Activated CD4-positive, alpha-beta T cell treated with anti-CD3 and anti-CD28 coated beads, Interleukin-2, Interleukin-6, amounts not matched to agents 100 ng/mL and 50 ng/mL, durations not matched to agents 16 hours and 8 hours (primary cell): ENCODE data around the gene SLX9.
"Not testable (repeated sequence)": the region's sequence is repeated elsewhere in the genome, so short reads cannot be mapped to it uniquely, and the experiment has no call there.

Experiments
- DNase-seq: peaks from one replicate; pipeline ENCODE4 v3.0.0-alpha.2; 2020

SLX9 gene

GRCh38 chr21:44902268-44903049 lies 37.4 kb upstream of the SLX9 start:
- DNase-seq, result no peak

- DNase-seq, result no peak
Observed at GRCh38 chr21:44903050-44903685, 36.7 kb upstream of the SLX9 start.

DNA sequence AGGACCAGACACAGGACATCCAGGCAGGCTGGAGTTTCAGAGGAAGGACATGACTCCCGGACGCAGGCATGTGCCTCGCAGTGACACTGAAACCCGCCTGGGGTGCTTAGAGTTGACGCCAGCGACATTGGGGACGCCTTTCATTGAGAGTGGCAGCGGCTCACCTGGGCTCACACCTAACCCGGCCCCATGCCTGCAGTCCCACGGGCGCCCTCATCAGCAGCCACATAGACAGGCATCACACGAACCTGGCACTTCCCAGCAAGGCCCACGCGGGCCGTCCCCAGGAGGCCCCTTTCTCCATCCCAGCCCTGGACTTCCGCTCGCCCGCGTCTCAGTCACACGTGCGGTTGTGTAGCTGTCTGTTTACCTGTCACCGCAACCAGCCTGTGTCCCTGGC lies 36.1 kb upstream of the SLX9 start:
- DNase-seq, result no peak

DNA sequence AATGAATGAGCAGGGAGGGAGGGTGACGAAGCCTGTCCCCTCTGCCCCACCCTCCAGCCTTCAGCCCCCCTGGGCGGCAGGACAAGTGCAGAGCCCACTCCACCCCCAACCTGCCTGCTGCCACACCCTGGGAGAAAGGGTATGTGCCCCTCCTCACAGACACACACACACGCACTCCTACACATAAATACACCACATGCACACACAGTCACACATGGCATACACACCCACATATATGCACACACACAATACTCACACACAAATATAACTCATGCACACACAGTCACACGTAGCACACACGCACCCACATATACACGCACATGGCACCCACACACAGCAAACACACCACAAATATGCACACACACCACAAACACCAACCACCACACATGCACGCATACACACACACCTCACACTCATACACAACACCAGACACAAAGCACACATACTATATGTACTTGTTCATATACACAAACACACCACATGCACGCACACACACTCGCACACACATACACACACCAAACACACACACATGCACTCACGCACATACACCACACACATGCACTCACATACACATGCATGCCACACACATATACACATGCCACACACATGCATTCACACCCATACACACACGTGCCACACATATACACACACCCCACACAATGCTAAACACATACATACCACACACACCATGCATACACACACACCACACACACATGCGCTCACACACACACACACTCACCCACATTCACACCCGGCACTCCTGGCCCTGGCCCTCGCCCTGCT lies 35.5 kb upstream of the SLX9 start:
- no peak for DNase-seq

GRCh38 chr21:44905016-44905727 lies 34.7 kb upstream of the SLX9 start:
- no peak for DNase-seq

- DNase-seq, result no peak
Observed at GRCh38 chr21:44905728-44906090, 34.1 kb upstream of the SLX9 start.

- no peak for DNase-seq
Observed at GRCh38 chr21:44907225-44907965, 32.4 kb upstream of the SLX9 start.

- DNase-seq, result no peak
Observed at GRCh38 chr21:44907966-44908895, 31.6 kb upstream of the SLX9 start.

DNA sequence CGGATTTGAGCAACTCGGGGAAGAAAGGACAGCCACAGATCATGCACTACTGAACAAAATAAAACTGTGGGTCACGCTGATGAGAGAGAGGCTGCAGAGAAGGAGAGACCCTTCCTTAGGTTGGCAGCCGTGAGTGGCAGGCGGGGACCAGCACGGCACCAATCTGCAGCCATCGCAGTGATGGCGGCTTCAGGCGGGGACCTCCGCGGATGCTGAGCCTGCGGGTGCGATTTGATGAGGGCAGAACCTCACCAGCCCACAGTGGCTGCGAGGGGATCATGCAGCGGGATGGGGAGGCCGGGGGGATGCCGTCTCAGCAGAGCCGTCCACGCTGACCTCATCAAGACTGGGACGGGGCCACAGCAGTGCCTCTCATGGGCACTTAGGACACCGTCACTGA lies 30.9 kb upstream of the SLX9 start:
- no peak for DNase-seq

DNA sequence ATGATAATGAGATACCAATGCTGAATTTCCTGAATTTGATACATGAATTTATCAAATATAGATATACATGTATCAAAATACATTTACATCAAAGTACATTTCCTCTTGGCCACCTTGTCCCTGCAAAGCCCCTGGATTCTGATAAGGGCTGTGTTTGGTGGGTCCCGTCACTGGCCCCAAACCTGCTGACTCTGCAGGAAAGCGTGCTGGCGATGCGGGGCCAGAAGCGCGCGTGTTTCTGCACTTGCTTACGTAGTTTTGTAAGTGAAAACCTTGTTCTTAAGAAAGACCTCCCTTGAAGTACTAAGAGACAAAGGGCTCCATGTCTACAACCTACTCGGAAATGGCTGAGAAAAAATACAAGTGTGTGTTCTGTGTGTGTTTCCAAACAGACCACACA lies 30.1 kb upstream of the SLX9 start:
- no peak for DNase-seq

DNA sequence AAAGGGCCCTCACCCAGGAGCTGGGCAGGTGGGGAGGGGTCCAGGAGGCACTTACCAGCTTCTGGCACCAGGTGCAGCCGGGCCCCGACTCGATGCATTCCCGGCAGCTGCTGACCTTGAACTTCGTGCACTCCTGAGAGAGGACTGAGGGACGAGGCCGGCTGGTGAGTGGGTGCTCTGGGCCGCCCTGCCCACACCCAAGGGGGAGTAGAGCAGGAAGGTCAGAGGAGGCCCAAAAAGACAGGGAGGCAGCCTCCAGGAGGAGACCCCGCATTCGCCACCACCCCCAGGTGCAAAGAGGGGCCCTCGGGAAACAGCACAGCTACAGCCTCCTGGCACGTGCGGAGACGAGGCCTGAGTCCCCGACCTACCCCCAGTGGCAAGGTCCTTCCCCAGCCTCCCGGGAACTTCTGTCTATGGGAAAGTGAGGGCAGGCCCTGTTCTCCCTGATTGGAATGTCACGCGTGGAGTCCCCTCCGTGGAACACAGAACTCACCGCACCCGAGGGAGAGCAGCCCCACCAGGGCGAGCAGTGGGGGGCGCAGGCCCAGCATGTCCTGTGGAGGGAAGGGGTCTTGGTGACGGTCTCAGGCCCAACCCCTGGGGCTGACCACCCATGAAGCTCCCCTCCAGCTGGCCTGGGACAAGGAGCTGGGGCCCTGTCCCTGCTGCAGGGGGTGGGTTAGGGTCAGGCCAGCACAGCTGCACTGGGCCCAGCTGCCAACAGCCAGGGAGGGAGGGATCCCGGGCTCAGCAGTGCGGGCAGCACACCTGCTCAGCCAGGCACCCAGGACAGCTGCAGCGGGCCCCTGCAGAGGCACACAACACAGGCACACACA lies 29.4 kb upstream of the SLX9 start:
- no peak for DNase-seq

- DNase-seq, result peak; percentile 9
Observed at GRCh38 chr21:44911068-44911383, 28.8 kb upstream of the SLX9 start.

DNA sequence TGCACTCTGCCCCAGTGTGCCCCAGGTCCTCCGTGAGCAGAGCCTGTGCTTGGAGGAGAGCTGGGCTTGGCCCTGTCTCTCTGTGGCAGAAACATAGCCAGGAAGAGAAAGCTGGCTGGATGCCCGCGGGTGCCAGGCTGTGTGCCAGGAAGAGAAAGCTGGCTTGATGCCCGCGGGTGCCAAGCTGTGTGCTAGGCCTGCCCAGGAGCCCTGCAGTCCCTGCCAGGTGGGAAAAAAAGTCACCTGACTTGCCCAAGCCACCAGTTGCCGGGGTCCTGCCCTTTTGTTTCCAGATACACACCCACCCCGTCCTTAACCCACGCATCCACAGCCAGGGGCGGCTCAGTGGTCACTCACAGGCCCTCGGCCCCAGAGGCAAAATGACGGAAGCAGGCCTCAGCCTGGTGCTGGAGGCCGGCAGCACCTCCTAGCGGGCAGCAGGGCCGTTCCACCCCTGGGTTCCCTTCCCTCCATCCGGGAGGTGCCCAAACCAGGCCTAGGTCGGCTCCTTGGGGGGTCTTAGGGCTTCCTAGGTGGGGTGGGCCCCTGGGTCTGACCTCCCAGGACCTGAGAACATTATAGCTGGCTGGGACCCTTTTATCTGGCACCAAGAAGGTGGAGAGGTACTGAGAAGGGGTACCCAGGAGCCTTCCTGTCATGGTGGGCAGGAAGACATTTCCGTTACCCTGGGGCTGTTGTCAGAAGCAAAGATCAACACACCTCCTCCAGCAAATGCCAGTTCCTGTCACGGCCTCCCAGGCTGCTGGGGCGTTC lies 28.3 kb upstream of the SLX9 start:
- DNase-seq, result peak; percentile 76

- no peak for DNase-seq
Observed at GRCh38 chr21:44912158-44912473, 27.7 kb upstream of the SLX9 start.

- not testable (repeated sequence) for DNase-seq
Observed at GRCh38 chr21:44912506-44913412, 27.1 kb upstream of the SLX9 start.

GRCh38 chr21:44913425-44914175 lies 26.2 kb upstream of the SLX9 start:
- DNase-seq, result peak; percentile 14

DNA sequence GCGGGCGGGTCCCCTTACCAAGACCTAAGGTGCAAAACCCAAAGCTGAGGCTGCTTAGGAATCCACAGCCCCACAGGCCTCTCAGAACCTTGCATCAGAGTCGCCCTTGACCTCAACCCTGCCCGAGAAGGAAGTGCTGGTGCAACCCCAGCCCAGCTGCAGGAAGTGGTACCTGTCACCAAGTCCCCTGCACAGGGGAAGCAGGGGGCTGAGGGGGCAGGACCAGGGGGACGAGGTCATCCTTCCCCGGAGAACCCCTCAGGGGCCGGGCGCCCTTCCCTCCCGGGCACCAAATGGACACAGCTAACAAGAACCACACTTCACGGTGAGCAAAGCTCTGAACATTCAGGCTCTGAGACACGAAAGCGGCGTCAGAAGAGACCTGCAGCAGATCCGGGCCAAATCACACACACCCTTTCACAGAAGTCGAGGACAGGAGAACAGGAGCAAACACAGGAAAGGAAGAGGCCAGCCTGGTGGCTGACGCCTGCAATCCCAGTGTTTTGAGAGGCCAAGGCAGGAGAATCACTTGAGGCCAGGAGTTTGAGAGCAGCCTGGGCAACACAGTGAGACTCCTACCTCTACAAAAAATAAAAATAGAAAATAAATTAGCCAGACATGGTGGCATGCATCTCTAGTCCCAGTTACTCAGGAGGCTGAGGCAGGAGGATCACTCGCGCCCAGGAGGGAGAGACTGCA lies 25.5 kb upstream of the SLX9 start:
- peak; percentile 90 for DNase-seq
